Right renal pelvis (tissue), 4 donors: ENCODE data around the gene PAQR4. TPM values are rescaled to one million over a fixed set of nuclear protein-coding genes. Genes with fewer than 3 reads are reported as not detected.
"Not testable (repeated sequence)": the region's sequence is repeated elsewhere in the genome, so short reads cannot be mapped to it uniquely, and the experiment has no call there.

Experiments
- DNase-seq, 4 donors: peaks; one replicate each; pipeline ENCODE4 v3.0.0-alpha.2; 2013; ENCODE audit warnings: low read depth in 4 of 4, low spot score in 3 of 4, missing footprints in 1 of 4
- polyA plus RNA-seq, 4 donors: library from polyadenylated mRNA; unstranded; fragments of 120-200 nt; gene quantifications; one replicate each; pipeline ENCODE4 v1.2.1, GENCODE V29; 2013; ENCODE audit not compliant: insufficient read length in 4 of 4

PAQR4 gene
- polyA plus RNA-seq: 10 to 100 TPM in 3 of 4 donors, 1 to 10 TPM in 1; 8.6 to 12.7 (median 10.4) TPM

- peak; percentile 73 to 84 (median 80) for DNase-seq
Measured at GRCh38 chr16:2968738-2969544, at the start of gene PAQR4. PAQR4 (plus strand) TSS chr16:2969348; CDS start chr16:2969675, 327 bp downstream.

DNA sequence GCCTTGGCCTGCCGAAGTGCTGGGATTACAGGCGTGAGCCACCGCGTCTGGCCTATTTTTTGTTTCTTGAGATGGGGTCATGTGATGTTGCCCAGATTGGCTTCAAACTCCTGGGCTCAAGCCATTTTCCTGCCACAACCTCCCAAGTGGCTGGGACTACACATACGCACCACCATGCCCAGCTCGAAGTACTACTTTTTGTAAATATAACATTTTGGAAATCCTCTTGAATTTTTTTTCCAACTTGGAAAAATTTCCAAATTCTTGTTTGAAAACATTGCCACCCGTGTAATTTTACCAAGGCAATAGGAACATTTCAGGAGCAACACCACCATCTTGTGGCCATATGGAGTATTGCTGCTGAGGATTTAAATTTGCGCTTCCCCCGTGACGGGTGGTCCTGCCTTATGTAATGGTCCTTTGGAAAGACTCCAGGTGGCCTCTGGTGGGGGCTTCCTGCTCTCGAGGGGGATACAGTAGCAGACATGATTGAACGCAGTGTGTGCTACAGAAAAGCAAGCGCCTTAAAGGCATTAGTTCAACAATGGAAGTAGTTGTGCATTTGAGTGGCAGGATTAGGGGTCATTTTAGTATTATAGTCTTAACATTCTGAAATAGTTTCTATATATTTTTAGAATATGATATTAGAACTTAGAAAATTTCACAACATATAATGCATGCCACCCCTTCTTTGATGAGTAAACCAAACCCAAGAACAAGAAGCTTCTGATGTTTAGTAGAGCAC is 49.5 kb upstream of the PAQR4 start:
- DNase-seq: peak in 3 of 4 donors; percentile 56 to 68 (median 65)

DNA sequence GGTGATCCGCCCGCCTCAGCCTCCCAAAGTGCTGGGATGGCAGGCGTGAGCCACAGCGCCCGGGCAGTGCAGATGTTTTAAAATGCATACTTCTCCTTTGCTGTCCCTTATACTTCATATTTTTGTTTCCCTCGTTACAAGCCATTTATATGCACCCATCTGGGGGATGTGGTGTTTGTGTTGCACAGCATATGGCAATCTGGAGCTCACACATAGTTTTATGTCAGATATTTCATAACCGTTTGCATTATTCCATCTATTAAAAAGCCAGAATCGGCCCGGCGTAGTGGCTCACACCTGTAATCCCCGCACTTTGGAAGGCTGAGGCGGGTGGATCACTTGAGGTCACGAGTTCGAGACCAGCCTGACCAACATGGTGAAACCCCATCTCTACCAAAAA is 45.7 kb upstream of the PAQR4 start:
- no peak for DNase-seq

DNA sequence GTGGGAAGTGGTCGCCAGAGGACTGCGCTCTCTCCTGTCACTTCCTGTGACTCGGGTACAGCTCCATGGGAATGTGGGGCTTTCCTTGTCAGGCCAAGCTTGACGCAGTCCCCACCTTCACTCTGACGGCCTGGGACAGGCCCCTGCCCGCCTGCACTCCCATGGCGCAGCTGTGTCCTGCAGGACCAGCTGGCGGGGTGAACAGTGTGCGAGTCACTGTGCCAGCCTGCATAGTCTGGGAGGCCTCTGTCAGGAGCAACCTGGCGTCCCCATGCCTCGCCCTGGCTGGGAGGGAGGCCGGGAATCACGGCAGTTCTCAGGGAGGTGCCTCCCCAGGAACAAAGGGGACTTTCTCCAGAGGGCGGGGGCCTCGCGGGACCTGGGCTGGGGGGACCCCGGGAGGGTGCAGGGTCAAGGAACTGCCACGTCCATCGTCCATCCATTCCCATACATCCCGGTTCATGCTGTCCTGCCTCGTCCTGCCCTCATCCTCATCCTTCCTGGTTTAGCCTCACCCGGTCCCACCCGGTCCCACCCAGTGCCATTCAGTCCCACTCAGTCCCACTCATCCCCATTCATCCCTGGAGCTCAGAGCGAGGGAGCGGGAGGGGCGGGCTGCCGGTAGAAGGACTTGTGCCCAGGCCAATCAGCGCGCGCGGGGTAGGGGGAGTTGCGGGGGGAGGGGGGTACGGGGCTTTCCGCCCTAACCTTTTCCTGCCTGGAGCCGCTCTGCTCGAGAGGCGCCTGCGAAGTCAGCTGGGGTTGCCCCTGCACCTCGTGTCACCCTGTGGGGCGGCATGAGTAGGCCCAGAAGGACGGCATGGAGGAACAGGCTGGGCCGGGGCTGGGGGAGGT is 44.0 kb upstream of the PAQR4 start:
- DNase-seq: no peak

GRCh38 chr16:2925951-2926649 is 43.0 kb upstream of the PAQR4 start:
- DNase-seq: no peak

DNA sequence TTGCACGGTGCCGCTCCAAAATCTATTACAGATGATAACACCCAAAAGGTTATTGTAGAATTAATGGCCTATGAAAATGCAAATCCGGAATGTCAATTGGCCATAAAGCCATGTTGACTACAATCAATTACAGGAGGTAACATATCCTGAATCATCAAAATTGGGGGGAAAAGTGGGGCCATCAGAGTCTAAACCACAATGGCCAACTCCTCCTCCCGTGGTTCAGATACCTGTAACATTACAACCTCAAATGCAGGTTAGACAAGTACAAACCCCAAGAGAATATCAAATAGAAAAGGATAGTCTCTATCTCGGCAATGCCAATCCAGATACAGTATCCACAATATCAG is 42.5 kb upstream of the PAQR4 start:
- DNase-seq: no peak

- peak in 3 of 4 donors; percentile 74 to 77 (median 76) for DNase-seq
Measured at GRCh38 chr16:2927010-2927646, 42.0 kb upstream of the PAQR4 start.

DNA sequence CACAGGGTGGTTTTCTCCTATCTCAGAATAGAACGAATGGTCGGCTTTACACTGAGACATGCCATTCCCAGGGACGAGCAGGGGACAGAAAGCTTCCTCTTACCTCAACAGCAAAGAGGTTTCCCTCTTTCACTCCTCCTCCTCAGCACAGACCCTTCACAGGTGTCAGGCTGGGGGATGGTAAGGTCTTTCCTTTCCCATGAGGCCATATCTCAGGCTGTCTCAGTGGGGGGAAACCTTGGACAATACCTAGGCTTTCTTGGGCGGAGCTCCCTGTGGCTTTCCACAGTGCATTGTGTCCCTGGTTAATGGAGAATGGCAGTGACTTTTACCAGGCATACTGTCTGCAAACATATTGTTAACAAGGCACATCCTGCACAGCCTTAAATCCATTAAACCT is 41.0 kb upstream of the PAQR4 start:
- not testable (repeated sequence) for DNase-seq

- DNase-seq: no peak
Measured at GRCh38 chr16:2928796-2929195, 40.4 kb upstream of the PAQR4 start.

- no peak for DNase-seq
Measured at GRCh38 chr16:2929693-2930092, 39.5 kb upstream of the PAQR4 start.

- no peak for DNase-seq
Measured at GRCh38 chr16:2930236-2930635, 38.9 kb upstream of the PAQR4 start.

DNA sequence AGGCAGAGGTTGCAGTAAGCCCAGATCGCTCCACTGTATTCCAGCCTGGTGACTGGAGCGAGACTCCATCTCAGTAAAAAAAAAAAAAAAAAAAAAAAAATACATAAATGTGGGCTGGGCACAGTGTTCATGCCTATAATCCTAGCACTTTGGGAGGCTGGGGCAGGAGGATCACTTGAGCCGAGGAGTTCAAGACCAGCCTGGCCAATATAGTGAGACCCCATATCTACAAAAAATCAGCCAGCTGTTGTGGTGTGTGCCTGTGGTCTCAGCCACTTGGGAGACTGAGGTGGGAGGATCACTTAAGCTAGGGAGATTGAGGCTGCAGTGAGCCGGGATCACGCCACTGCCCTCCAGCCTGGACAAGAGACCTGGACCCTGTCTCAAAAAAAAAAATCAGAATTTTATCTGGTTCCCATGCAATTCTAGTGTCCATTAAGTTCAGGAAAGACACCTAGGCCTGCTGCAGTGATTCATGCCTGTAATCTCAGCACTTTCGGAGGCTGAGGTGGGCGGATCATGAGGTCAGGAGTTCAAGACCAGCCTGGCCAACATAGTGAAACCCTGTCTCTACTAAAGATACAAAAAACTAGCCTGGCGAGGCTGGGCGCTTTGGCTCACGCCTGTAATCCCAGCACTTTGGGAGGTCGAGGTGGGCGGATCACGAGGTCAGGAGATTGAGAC is 37.8 kb upstream of the PAQR4 start:
- not testable (repeated sequence) for DNase-seq

DNA sequence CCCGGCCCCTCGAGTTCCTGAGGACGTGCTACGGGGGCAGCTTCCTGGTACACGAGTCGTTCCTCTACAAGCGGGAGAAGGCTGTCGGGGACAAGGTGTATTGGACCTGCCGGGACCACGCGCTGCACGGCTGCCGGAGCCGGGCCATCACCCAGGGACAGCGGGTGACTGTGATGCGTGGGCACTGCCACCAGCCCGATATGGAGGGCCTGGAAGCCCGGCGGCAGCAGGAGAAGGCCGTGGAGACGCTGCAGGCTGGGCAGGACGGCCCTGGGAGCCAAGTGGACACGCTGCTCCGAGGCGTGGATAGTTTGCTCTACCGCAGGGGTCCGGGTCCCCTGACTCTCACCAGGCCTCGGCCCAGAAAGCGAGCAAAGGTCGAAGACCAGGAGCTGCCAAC is 36.0 kb upstream of the PAQR4 start:
- DNase-seq: no peak

GRCh38 chr16:2933701-2934100 is 35.4 kb upstream of the PAQR4 start:
- DNase-seq: no peak

DNA sequence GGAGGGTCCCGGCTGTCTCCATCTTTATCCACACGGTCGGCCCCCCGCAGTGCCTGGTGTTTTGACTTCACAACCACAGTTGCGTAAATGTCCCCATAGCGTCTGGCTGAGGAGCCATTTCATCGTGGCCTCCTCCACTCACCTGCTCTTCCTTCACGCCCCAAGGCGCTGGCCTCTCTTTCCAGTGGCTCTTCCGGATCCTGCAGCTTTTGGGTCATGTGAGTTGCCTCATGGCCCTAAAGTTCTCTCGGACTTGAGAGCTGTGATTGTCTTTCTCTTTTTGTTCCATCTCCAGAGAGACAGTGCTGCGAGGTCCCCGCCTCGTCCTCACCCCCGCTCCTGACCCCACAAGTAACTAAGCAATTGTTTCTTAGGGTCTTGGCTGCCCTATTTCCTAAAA is 34.7 kb upstream of the PAQR4 start:
- no peak for DNase-seq

- no peak for DNase-seq
Measured at GRCh38 chr16:2936436-2937011, 32.6 kb upstream of the PAQR4 start.

- DNase-seq: no peak
Measured at GRCh38 chr16:2937170-2937569, 32.0 kb upstream of the PAQR4 start.

- DNase-seq: no peak
Measured at GRCh38 chr16:2938206-2938605, 30.9 kb upstream of the PAQR4 start.

DNA sequence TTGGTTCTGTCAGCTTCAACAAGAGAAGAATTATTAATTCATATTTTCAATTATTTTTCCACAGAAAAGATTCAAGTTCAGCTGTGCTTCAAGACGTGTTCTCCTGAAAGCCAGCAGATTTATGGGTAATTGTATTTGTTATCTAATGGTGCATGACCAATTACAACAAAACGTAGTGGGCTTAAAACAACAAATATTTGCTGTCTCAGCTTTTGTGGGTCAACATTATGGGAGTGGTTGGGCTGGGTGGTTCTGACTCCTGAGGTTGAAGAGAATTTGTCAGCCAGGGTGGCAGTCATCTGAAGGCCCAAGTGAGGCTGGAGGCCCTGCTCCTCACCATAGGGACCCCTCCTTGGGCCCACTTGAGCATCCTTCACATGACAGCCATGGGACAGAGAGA is 29.2 kb upstream of the PAQR4 start:
- DNase-seq: no peak
